Glomerular visceral epithelial cell (primary cell): Measurements from ENCODE around the gene UPK3B.
"Not testable (repeated sequence)": the region's sequence is repeated elsewhere in the genome, so short reads cannot be mapped to it uniquely, and the experiment has no call there.

Source experiments
- DNase-seq: peaks from one replicate; pipeline ENCODE4 v3.0.0-alpha.2; 2016; ENCODE audit errors: extremely low spot score

Gene UPK3B

GRCh38 chr7:76492139-76492538 is 18.2 kb upstream of the UPK3B start:
- DNase-seq = not testable (repeated sequence)

DNA sequence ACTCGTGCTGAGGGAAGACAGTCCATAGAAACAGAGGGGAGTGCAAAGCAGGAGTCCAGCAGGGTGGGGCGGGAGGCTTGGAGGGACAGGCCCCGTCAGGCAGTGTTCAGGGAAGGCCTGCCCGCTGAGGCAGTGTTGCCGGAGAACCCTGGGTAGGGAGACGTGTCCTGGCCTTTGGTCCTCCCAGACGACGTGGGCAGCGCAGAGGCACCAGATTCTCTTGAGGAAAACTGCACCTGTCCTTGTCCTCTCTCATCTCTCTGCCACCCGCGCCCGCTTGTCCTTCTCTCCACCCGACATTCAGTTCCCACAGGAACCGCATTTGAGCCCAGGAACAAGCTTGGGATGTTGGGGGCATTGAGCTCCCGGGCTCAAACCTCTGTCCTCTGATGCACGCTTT is 14.6 kb upstream of the UPK3B start:
- DNase-seq = not testable (repeated sequence)

DNA sequence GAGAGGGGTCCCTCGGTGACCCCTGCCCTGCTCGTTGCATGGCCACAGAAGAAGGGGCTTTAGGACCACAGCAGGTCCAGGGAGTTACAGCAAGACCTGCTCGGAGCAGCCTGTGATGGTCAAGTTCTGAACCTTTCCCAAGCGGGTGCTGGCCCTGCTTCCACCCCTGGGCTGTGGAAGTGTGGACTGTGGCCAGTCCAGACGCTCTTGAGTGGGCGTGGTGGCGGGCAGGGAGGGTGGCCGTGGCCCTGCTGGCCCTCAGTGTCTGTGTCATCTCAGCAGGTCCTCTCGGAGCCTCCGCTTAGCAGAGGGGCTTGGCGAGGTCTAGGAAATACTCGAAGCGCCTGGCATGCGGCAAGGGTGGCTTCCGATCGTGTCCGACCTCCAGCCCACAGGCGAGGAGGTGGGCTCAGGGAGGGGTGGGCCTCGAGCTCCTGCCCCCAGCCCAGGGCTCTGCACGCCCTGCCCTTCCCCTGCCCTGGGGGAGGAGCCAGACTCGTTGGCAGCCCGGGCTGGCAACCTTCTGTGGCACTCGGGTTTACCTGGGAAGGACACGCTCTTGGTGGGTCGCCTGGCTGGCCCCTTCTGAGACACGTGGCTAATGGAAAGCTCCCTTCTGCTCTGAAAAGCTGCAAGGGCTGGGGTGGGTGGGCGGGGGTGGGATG is 12.3 kb upstream of the UPK3B start:
- not testable (repeated sequence) for DNase-seq

GRCh38 chr7:76498583-76499200 is 11.7 kb upstream of the UPK3B start:
- not testable (repeated sequence) for DNase-seq

DNA sequence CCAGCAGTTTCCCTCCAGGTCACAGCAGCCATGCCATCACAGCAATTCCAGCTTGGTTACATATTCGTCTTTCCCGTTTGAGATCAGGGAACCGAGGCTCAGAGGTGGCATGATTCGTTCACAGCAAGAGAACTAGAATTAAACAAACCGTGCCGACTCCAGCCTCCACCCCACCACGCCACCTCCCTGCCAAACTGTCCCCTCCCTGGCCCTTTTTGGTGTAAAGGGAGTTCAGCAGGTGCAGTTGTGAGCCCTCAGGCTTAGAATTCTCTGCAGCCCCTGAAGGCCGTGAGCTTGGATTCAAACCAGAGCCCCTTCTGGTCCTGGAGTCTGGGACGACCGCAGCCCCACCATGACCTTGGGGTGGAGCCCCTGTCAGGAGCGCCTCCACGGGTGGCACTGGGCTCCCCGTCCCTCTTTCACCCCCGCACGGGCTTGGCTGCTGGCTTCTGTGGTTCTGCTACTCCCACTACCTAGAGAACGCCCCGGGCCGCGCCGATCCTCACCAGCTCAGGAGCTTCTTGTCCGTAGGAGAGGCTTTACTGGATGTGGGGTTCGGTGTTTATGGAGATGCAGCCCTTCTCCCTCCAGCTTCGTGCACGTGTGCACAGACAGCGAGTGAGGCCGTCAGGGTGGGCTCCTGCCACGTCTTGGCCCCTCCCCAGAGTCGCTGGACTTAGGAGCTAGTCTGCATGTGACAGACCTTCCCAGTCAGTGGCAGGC is 11.0 kb upstream of the UPK3B start:
- not testable (repeated sequence) for DNase-seq

DNA sequence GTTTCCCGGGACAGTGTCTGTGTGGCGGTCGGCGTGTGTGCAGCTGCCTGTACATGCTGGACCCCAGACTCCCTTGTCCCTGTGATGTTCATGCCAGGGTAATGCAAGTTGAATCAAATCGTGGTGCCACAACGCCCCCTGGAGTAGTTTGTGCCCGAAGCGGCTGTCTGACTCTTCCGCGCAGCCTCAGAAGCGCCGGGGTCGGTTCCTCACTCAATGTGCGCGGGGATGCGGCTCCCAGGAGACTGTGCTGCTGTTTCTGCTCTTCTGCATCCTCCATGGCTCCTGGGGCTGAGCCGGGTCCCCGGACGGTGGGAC is 10.5 kb upstream of the UPK3B start:
- DNase-seq = not testable (repeated sequence)

DNA sequence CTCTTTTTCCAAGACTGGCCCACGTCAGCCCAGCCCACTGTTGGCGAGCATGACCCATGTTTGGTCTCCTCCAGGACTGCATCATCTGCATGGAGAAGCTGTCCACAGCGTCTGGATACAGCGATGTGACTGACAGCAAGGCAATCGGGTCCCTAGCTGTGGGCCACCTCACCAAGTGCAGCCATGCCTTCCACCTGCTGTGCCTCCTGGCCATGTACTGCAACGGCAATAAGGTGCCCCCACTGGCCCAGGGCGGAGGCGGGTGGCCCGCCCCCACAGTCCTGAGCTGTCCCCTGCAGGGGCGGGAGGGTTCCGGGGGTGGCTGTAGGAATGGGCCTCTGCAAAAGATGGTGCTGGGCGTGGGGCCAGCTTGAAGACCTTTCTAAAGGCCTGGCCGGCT is 8.1 kb upstream of the UPK3B start:
- not testable (repeated sequence) for DNase-seq

- DNase-seq = not testable (repeated sequence)
Measured at GRCh38 chr7:76502836-76503235, 7.5 kb upstream of the UPK3B start.

DNA sequence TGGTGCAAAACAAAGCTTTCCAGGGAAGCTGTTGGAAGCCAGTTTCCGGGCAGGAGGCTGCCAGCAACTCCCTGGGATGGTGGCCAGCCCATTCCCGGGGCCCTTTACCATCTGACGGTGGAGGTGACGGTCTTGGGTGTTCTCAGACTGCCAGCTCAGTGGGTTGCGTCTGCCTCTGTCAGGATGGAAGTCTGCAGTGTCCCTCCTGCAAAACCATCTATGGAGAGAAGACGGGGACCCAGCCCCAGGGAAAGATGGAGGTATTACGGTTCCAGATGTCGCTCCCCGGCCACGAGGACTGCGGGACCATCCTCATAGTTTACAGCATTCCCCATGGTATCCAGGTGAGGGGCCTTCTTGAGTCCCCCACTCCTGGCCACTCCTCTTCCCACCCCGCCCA is 7.1 kb upstream of the UPK3B start:
- DNase-seq = not testable (repeated sequence)

DNA sequence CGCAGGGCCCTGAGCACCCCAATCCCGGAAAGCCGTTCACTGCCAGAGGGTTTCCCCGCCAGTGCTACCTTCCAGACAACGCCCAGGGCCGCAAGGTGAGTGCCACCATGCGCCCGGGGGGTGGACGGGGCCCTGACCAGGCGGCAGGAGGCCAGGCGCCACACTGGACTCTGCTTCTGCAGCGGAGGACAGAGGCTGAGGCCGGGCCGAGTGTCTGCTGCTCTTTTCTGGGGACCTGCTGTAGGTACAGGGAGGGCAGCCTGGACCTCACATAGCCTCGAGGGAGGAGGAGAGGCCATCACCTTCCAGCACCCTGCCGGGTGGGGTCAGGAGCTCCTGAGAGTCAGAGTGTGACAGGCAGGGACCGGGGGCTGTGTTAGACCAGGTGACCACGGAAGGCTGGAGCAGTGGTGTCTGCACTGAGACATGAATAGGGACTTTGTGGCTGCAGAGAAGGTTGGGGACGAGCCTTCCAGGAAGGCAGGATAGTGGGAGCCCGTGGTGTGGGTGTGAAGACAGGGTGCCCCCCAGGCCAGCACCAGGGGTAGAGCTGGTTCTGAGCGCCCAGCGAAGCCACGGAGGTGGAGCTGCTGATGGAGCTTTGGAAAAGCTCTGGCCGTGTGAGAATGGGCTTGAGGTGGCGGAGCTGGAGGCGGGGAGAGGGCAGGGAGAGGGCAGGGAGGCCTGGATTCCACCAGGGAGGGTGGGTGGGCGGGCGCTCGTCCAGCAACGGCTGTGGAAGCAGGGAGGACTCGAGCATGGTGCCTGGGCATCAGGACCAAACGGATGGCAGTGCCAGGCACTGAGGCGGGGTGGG is 5.8 kb upstream of the UPK3B start:
- DNase-seq = not testable (repeated sequence)

DNA sequence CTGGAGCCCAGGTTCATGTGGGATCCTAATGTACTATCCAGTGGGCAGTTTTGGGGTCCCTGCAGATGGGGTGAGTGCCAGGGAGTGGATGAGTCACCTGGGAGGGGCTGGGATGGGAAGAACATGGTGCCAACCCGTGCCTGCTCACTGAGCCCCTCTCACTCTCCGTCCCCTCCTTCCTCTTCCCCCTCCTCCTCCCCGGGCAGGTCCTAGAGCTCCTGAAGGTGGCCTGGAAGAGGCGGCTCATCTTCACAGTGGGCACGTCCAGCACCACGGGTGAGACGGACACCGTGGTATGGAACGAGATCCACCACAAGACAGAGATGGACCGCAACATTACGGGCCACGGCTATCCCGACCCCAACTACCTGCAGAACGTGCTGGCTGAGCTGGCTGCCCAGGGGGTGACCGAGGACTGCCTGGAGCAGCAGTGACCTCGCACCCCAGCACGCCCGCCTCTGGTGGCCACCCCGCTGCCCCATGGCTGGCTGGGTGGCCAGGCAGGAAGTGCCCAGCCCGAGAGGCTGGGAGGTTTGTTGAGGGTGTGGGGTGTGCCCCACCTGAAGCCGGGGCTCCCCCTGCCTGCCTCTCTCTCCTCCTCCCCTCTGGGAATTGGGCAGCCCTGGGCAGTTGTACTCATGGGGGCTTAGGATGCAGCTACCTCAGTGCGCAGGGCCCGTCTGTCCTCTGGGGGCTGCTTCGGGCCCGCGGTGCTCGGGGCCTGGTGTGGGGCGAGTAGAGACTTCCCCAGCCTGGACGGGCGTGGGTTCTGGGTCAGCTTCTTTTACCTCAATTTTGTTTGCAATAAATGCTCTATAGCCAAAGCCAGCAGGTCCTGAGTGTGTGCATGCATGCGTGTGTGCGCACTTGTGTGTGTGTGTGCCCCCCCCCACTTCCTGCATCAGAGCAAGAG is 4.9 kb upstream of the UPK3B start:
- no peak for DNase-seq

- DNase-seq = no peak
Measured at GRCh38 chr7:76506081-76506440, 4.3 kb upstream of the UPK3B start.

- DNase-seq = not testable (repeated sequence)
Measured at GRCh38 chr7:76506643-76507042, 3.7 kb upstream of the UPK3B start.

DNA sequence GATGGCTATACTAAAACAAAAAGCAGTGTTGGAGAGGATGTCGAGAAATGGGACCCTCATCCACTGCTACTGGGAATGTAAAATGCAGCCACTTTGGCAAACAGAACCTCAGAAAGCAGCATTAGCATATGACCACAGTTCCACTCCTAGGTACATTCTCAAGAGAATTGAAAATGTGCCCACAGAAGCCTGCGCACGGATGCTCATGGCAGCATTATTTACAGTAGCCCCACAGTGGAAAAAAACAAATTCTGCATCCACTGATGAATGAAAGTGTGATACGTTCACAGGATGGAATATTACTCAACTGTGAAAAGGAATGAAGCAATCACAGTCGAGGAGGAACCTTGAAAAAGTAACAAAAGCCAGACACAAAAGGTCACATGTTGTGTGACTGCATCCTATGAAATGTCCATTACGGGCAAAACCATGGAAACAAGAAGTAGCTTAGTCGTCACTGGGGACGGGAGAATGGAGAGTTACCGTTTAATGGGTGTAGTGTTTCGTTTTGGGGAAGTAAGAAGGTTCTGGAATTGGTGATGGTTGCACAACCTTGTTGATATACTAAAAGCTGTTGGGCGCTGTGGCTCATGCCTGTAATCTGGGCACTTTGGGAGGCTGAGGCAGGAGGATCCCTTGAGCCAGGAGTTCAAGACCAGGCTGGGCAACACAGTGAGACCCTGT is 2.5 kb upstream of the UPK3B start:
- no peak for DNase-seq

GRCh38 chr7:76511200-76511910 is 1.0 kb downstream of the UPK3B start:
- not testable (repeated sequence) for DNase-seq

- DNase-seq = not testable (repeated sequence)
Measured at GRCh38 chr7:76511911-76512885, 1.8 kb downstream of the UPK3B start.

GRCh38 chr7:76512941-76513816 is 2.8 kb downstream of the UPK3B start:
- DNase-seq = no peak
